Adrenal gland (tissue), 12 donors: ENCODE measurements around the gene HEATR5B. TPM values are rescaled to one million over a fixed set of nuclear protein-coding genes. Genes with fewer than 3 reads are reported as not detected.

Experiments
- DNase-seq, 7 donors: peaks; one replicate each; pipeline ENCODE4 v3.0.0-alpha.2; 2019 to 2020
- H3K27ac ChIP-seq, 5 donors: fragments of 200-600 bp; sonication (generic) in 4 of 5; 1 replicate in 3 of 5; 2 replicates in 2 of 5; pipeline versions ENCODE4 v1.5.1 to v1.8.0; 2016 to 2020; ENCODE audit warnings: mild to moderate bottlenecking in 1 of 5
- H3K27me3 ChIP-seq: fragments of 200-600 bp; 2 replicates; pipeline ENCODE4 v1.8.0; 2021
- H3K36me3 ChIP-seq, 2 donors: fragments of 200-600 bp; replicated peaks in 1 of 2; 1 replicate in 1 of 2; 2 replicates in 1 of 2; pipeline versions ENCODE4 v1.5.1 to v1.8.0; 2018 to 2022
- H3K4me1 ChIP-seq, 2 donors: fragments of 200-600 bp; replicated peaks in 1 of 2; 1 replicate in 1 of 2; 2 replicates in 1 of 2; pipeline versions ENCODE4 v1.5.1 to v1.8.0; 2018 to 2021
- H3K4me3 ChIP-seq, 4 donors: fragments of 200-600 bp; sonication (generic) in 3 of 4; one replicate each; pipeline ENCODE4 v1.5.1; 2016 to 2018
- H3K9me3 ChIP-seq, 3 donors: fragments of 200-600 bp; sonication (generic) in 1 of 3; replicated peaks in 1 of 3; 1 replicate in 2 of 3; 2 replicates in 1 of 3; pipeline versions ENCODE4 v1.5.1 to v1.8.0; 2016 to 2021
- POLR2A ChIP-seq, 2 donors: fragments of 450-650 bp; IDR thresholded peaks; one replicate each; pipeline ENCODE4 v1.6.1; 2017; ENCODE audit warnings: antibody characterized with exemption in 2 of 2, mild to moderate bottlenecking in 2 of 2, moderate library complexity in 1 of 2
- WGBS, 4 donors: extraction: QIAGEN DNeasy Blood & Tissue Kit in 2 of 4; methylation state at CpG; one replicate each; pipeline versions ENCODE4 v1.1.5 to v1.1.7; 2013 to 2017; 5-methylcytosine and 5-hydroxymethylcytosine counted together
- intact Hi-C, 2 donors: fragments of 100-400 bp; cut with DNase I; formaldehyde crosslinking; loops; one replicate each; pipeline versions ENCODE4 v1.14.1 to v1.15.0; 2022 to 2023
- polyA plus RNA-seq, 3 donors: library from polyadenylated mRNA; stranded (reverse); fragments of 200-250 nt in 2 of 3; fragments of 350-450 nt in 1 of 3; fragmentation: Illumina TruSeq in 1 of 3; extraction: RNeasy Lipid Tissue Mini Kit (QIAGEN cat#74804) in 1 of 3; gene quantifications; one replicate each; pipeline ENCODE4 v1.2.3, GENCODE V29; 2013 to 2014
- total RNA-seq, 9 donors: library from RNA; depleted of rRNA in 4 of 9; stranded (reverse); fragments of >200 nt in 4 of 9; fragments of 120-200 nt in 1 of 9; fragmentation: NEBNext Ultra II Directional in 1 of 9; extraction: Animal tissue kit (Norgen Biotek cat#: 25700) in 1 of 9; gene quantifications; one replicate each; pipeline versions ENCODE4 v1.1.0 to v1.2.4, GENCODE V29; 2013 to 2023
- TF ChIP-seq, protein P1 (sequence below), 6 experiments: fragments of 450-650 bp in 4 of 6; fragments of 200-600 bp in 2 of 6; sonication (generic) in 1 of 6; IDR thresholded peaks; 1 replicate in 5 of 6; 2 replicates in 1 of 6; pipeline versions ENCODE4 v1.5.1 to v1.8.0; 2016 to 2021; ENCODE audit warnings: antibody characterized with exemption in 6 of 6, mild to moderate bottlenecking in 2 of 6, moderate library complexity in 1 of 6
- donor health status: healthy with polysubstance abuse.
- donor health status: Bipolar disorder and iron deficiency.
- donor health status: DM: yes; HTN: yes; CAD: no.
- donor health status: DM: no; HTN: no; CAD: no.
- donor health status: DM: no; HTN: no; CAD: no.
- donor health status: DM: yes; HTN: yes; CAD: no.

HEATR5B gene
- total and polyA plus RNA-seq, 12 donors, result 7.4 to 34.3 (median 20.4) TPM

DNA sequence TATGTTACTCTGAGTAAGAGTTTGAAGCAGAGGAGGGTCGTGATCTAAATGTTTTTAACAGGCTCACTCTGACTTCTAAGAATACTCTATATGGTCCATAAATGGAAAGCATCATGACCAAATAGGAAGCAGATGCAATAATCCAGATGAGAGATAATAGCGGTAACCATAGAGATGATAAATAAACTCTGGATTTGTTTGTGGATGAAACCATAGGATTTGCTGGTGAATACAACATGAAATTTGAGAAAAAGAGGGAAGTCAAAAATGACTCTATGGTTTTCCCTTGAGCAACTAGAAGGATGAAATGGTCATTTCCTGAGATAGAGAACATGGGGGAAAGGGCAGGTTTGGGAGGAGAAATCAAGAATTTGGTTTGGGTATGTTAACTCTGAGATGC lies 3.9 kb downstream of the HEATR5B start:
- Histone ChIP-seq H3K4me1 (peaks cover 6 to 43% of the 10 kb centered on the region in 2 donors), H3K4me3 (no peak overlapping the region), H3K36me3 (peaks cover 0 to 27% of the 10 kb centered on the region in 2 donors), H3K9me3 (no peaks in the 10 kb centered on the region), H3K27ac (no peak overlapping the region), H3K27me3 (no peaks in the 10 kb centered on the region)
- intact Hi-C loops, result no loop called here
- no peak for DNase-seq
- 71 to 84% (median 81%) methylated on average over 2 of the region's 2 CpGs for WGBS, 4 donors
- TF ChIP-seq, protein P1, sequence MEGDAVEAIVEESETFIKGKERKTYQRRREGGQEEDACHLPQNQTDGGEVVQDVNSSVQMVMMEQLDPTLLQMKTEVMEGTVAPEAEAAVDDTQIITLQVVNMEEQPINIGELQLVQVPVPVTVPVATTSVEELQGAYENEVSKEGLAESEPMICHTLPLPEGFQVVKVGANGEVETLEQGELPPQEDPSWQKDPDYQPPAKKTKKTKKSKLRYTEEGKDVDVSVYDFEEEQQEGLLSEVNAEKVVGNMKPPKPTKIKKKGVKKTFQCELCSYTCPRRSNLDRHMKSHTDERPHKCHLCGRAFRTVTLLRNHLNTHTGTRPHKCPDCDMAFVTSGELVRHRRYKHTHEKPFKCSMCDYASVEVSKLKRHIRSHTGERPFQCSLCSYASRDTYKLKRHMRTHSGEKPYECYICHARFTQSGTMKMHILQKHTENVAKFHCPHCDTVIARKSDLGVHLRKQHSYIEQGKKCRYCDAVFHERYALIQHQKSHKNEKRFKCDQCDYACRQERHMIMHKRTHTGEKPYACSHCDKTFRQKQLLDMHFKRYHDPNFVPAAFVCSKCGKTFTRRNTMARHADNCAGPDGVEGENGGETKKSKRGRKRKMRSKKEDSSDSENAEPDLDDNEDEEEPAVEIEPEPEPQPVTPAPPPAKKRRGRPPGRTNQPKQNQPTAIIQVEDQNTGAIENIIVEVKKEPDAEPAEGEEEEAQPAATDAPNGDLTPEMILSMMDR (IDR thresholded peaks at IDR 0.05), result no peak
- TF ChIP-seq POLR2A (IDR thresholded peaks at IDR 0.05), result no peak

DNA sequence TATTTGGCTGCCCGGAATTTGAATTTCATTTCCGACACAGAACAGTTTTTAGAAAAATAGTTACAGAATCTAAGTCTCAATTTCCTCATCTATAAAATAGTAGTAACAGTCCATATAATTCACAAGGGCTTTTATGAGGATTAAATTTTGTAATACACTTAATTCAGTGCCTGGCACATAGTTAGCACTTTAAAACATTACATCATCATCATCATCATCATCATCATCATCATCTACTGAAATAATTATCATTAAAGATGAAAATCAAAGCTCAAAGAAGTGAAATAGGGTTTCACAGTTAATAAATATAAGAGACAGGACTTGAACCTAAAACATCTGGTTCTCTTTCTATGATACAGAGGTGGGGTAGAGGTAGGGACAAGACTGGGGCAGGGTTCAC lies 13.2 kb downstream of the HEATR5B start:
- no peaks in the 10 kb centered on the region for H3K4me1 ChIP-seq
- no peak for DNase-seq
- TF ChIP-seq, protein P1 (IDR thresholded peaks at IDR 0.05), result no peak
- no peak for TF ChIP-seq POLR2A (IDR thresholded peaks at IDR 0.05)
- no peaks in the 10 kb centered on the region for H3K27me3 ChIP-seq
- no peaks in the 10 kb centered on the region for H3K9me3 ChIP-seq
- intact Hi-C loops, result no loop called here
- 94 to 97% (median 95%) methylated on average over 2 of the region's 2 CpGs for WGBS, 4 donors
- no peak overlapping the region for H3K27ac ChIP-seq
- no peak overlapping the region for H3K4me3 ChIP-seq
- peaks cover 0 to 52% of the 10 kb centered on the region in 2 donors for H3K36me3 ChIP-seq

DNA sequence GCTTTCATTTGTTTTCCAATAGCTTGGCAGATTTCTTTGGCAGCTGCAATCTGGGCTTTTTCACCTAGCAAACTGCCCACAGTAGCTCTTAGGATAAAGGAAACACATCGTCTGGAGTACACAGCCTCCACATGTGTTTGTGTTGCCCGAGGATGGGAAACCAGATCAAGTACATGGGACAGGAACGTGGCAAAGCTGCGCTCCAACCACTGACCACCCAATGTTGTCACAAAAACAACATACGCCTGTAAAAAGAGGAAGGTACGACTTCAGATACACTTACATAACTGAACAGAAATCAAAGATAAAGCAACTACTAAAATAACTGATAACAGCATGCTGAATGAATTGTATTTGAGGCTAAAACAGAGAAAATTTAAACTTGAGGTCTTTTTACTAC lies 15.5 kb downstream of the HEATR5B start:
- Histone ChIP-seq H3K27ac (no peak overlapping the region), H3K27me3 (no peaks in the 10 kb centered on the region), H3K4me1 (no peaks in the 10 kb centered on the region), H3K9me3 (no peaks in the 10 kb centered on the region), H3K4me3 (no peak overlapping the region), H3K36me3 (peaks cover 0 to 70% of the 10 kb centered on the region in 2 donors)
- DNase-seq, result no peak
- WGBS, 4 donors, result 79 to 85% (median 82%) methylated on average over 6 of the region's 6 CpGs
- intact Hi-C loops, result no loop called here
- TF ChIP-seq, protein P1 (IDR thresholded peaks at IDR 0.05), result no peak
- no peak for TF ChIP-seq POLR2A (IDR thresholded peaks at IDR 0.05)

DNA sequence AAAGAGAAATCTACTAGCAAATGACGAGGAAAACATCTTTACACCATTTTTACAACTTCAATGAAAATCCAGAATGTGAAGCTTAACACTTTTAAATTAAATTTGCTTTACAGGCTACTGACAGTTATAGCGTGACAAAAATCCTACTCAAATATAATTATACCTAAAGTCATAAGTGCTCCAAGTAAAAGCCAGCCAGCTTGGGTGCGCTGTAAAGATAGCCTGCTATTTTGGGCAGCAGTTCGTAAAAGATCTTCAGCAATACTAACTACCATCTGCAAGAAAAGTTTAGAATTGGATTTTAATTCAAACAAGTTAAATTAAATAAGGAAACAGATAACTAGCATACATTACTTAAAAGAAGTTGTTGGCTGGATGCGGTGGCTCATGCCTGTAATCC lies 22.4 kb downstream of the HEATR5B start:
- Histone ChIP-seq H3K27ac (no peak overlapping the region), H3K36me3 (peaks cover 0 to 79% of the 10 kb centered on the region in 2 donors), H3K4me3 (no peak overlapping the region), H3K4me1 (no peaks in the 10 kb centered on the region), H3K27me3 (no peaks in the 10 kb centered on the region), H3K9me3 (no peaks in the 10 kb centered on the region)
- no peak for TF ChIP-seq POLR2A (IDR thresholded peaks at IDR 0.05)
- TF ChIP-seq, protein P1 (IDR thresholded peaks at IDR 0.05), result no peak
- no peak for DNase-seq
- 94 to 99% (median 96%) methylated on average over 5 of the region's 5 CpGs for WGBS, 4 donors
- intact Hi-C loops, result no loop called here
